ENCODE data around the gene SPIRE1.

The SPIRE1 gene

GRCh38 chr18:12408247-12408869, 249.5 kb downstream of the SPIRE1 start:
- no peak for DNase-seq

GRCh38 chr18:12406371-12407111, 251.4 kb downstream of the SPIRE1 start:
- DNase-seq: no peak

- no peak for DNase-seq
These were observed 252.8 kb downstream of the SPIRE1 start for GRCh38 chr18:12405066-12405465.

- DNase-seq: no peak
These were observed 254.1 kb downstream of the SPIRE1 start for GRCh38 chr18:12403601-12404506.

GRCh38 chr18:12401881-12402280, 256.0 kb downstream of the SPIRE1 start:
- DNase-seq: no peak

GRCh38 chr18:12399231-12399630, 258.7 kb downstream of the SPIRE1 start:
- no peak for DNase-seq

- no peak for DNase-seq
These were observed 259.3 kb downstream of the SPIRE1 start for GRCh38 chr18:12398625-12399024.

GRCh38 chr18:12397793-12398192, 260.1 kb downstream of the SPIRE1 start:
- no peak for DNase-seq

GRCh38 chr18:12397254-12397653, 260.7 kb downstream of the SPIRE1 start:
- no peak for DNase-seq

Measured in SHP77 treated with DMSO at 0.1 percent for 48 hours (cell line).